Measurements from ENCODE around the gene BMAL2. TPM values are rescaled to one million over a fixed set of nuclear protein-coding genes. Genes with fewer than 3 reads are reported as not detected.

BMAL2 gene
- total RNA-seq, 1 experiment from 2014 or later, result 23.1 TPM

DNA sequence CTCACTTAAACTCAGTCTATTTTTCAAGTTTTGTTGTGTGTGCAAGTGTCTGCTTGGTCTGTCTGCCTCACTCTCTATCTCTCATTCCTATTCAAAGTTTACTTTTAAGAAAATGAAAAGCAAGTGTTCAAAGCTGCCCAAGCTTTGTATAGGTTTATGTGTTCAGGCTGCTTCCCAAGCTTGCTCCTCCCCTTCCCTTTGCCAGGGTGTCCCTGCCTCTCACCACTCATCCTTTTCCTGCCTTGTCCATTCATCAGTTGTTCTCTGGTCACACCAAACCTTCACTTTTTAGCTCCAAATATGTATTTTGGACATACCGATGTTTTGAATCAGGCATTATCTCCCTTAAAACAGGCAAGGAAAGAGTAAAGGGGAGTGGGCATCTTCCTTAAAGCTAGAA is 47.2 kb upstream of the BMAL2 start:
- DNase-seq, result no peak
- no peak overlapping the region for H3K27ac ChIP-seq (ENCODE audit: insufficient read length, low read depth, low read length)
- H3K79me1 ChIP-seq (ENCODE audit: insufficient read depth, low read depth, low read length, poor library complexity, severe bottlenecking), result no peaks in the 10 kb centered on the region

More for the DNA sequence above, 47.2 kb upstream of the BMAL2 start:
- no peak overlapping the region for H2AFZ ChIP-seq (ENCODE audit: low read length)
- no peak overlapping the region for H3K18ac ChIP-seq (ENCODE audit: insufficient read length, low read depth, low read length)
- H3K4ac ChIP-seq (ENCODE audit: low read depth, low read length), result no peak overlapping the region
- H3K14ac ChIP-seq (ENCODE audit: insufficient read depth, low read length), result no peak overlapping the region
- H3K9ac ChIP-seq (ENCODE audit: extremely low read depth, insufficient read length, low read length), result no peak overlapping the region
- no peak overlapping the region for H4K5ac ChIP-seq (ENCODE audit: insufficient read length, low read depth, low read length)
- Mint-ChIP-seq H3K27me3 (ENCODE audit: low read depth) (no peaks in the 10 kb centered on the region), H3K4me3 (peak overlapping the region in 1 of 2 experiments; percentile 25; a peak in 2 of 5 replicates), H3K9me3 (no peaks in the 10 kb centered on the region), H3K4me1 (peaks cover 26 to 30% of the 10 kb centered on the region in 2 experiments), H3K27ac (peak overlapping the region in 1 of 3 experiments; percentile 79; a peak in 3 of 7 replicates), H3K36me3 (ENCODE audit: insufficient read depth in 1 of 3, low read depth in 3 of 3) (no peaks in the 10 kb centered on the region)
- no peak overlapping the region for H4K8ac ChIP-seq (replicated peaks; ENCODE audit: insufficient read length, low read depth, low read length)
- TF ChIP-seq, protein P1, sequence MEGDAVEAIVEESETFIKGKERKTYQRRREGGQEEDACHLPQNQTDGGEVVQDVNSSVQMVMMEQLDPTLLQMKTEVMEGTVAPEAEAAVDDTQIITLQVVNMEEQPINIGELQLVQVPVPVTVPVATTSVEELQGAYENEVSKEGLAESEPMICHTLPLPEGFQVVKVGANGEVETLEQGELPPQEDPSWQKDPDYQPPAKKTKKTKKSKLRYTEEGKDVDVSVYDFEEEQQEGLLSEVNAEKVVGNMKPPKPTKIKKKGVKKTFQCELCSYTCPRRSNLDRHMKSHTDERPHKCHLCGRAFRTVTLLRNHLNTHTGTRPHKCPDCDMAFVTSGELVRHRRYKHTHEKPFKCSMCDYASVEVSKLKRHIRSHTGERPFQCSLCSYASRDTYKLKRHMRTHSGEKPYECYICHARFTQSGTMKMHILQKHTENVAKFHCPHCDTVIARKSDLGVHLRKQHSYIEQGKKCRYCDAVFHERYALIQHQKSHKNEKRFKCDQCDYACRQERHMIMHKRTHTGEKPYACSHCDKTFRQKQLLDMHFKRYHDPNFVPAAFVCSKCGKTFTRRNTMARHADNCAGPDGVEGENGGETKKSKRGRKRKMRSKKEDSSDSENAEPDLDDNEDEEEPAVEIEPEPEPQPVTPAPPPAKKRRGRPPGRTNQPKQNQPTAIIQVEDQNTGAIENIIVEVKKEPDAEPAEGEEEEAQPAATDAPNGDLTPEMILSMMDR (conservative IDR thresholded peaks at IDR 0.05), result no peak
- H3K27me3 ChIP-seq (ENCODE audit: insufficient read depth, low read length), result no peaks in the 10 kb centered on the region
- H3K4me2 ChIP-seq (ENCODE audit: insufficient read depth, insufficient read length, low read length), result no peak overlapping the region
- no peaks in the 10 kb centered on the region for H3K23me2 ChIP-seq (ENCODE audit: insufficient read length, low read depth, low read length, poor library complexity, severe bottlenecking)
- H3K4me1 ChIP-seq (ENCODE audit: insufficient read depth, low read length), result peaks cover 2% of the 10 kb centered on the region; the same call in 1 of the 2 replicates
- H3K9me3 ChIP-seq (ENCODE audit: control insufficient read depth, low read depth, low read length), result no peaks in the 10 kb centered on the region
- no CpG with 5 or more reads among the region's 1 CpG for WGBS (ENCODE audit: extremely low coverage, insufficient read length, low lambda C conversion rate)
- H2BK12ac ChIP-seq (ENCODE audit: insufficient read length, low read depth, low read length), result no peak overlapping the region
- H2BK20ac ChIP-seq (ENCODE audit: low read depth, low read length, poor library complexity, severe bottlenecking), result no peak overlapping the region
- H3T11ph ChIP-seq (ENCODE audit: low read length), result no peak overlapping the region
- no peak overlapping the region for H2BK120ac ChIP-seq (ENCODE audit: low read depth, low read length, poor library complexity, severe bottlenecking)
- no peak overlapping the region for H4K91ac ChIP-seq (ENCODE audit: insufficient read length, low read depth, low read length)
- H3K56ac ChIP-seq (ENCODE audit: insufficient read length, low read depth, low read length), result no peak overlapping the region
- no peak overlapping the region for H2BK5ac ChIP-seq (ENCODE audit: insufficient read length, low read length)
- H4K20me1 ChIP-seq (ENCODE audit: control insufficient read depth, insufficient read depth, insufficient read length), result no peaks in the 10 kb centered on the region
- H3K23ac ChIP-seq (ENCODE audit: insufficient read length, low read depth, low read length), result no peak overlapping the region
- H2BK15ac ChIP-seq (ENCODE audit: low read depth, low read length), result no peak overlapping the region
- no peaks in the 10 kb centered on the region; the same call in 1 of the 2 replicates for H3K79me2 ChIP-seq (ENCODE audit: insufficient read depth, low read length)
- H2AK5ac ChIP-seq (ENCODE audit: insufficient read length, low read length), result no peak overlapping the region
